ENCODE measurements around the gene SYT1.

The SYT1 gene

GRCh38 chr12:79374545-79374944, 510.0 kb downstream of the SYT1 start:
- H3K4me3 ChIP-seq (ENCODE audit: insufficient read depth, low read length, poor library complexity, severe bottlenecking), result no peak overlapping the region
- H3K27ac ChIP-seq (ENCODE audit: low read depth, low read length), result no peak overlapping the region
- no peaks in the 10 kb centered on the region for H3K9me3 ChIP-seq (ENCODE audit: insufficient read depth, low read length)
- no peaks in the 10 kb centered on the region for H3K9me2 ChIP-seq (replicated peaks; ENCODE audit: insufficient read depth, low read length)
- H3K36me3 ChIP-seq (ENCODE audit: low read length), result no peaks in the 10 kb centered on the region
- no peaks in the 10 kb centered on the region for H3K27me3 ChIP-seq (ENCODE audit: low read length)
- H3K79me2 ChIP-seq (ENCODE audit: insufficient read depth, low read length), result no peaks in the 10 kb centered on the region
- TF ChIP-seq CTCF (IDR thresholded peaks at IDR 0.05; ENCODE audit: insufficient read depth, low read length, poor library complexity, severe bottlenecking) (no peak), EZH2phosphoT487 (conservative IDR thresholded peaks at IDR 0.05; ENCODE audit: low read length) (no peak)
- no peak overlapping the region for H2AFZ ChIP-seq (ENCODE audit: low read depth, low read length, severe bottlenecking)
- H4K20me1 ChIP-seq (ENCODE audit: low read depth, low read length), result no peaks in the 10 kb centered on the region
- H3F3A ChIP-seq (ENCODE audit: insufficient read depth), result no peaks in the 10 kb centered on the region
- H3K9ac ChIP-seq (ENCODE audit: low read length), result no peak overlapping the region
- H3K4me2 ChIP-seq (ENCODE audit: low read depth, low read length, poor library complexity, severe bottlenecking), result no peak overlapping the region

- Histone ChIP-seq H3K9me3 (ENCODE audit: insufficient read depth, low read length) (no peaks in the 10 kb centered on the region), H3K4me2 (ENCODE audit: low read depth, low read length, poor library complexity, severe bottlenecking) (no peak overlapping the region), H3K79me2 (ENCODE audit: insufficient read depth, low read length) (no peaks in the 10 kb centered on the region), H3K27ac (ENCODE audit: low read depth, low read length) (no peak overlapping the region), H3K4me3 (ENCODE audit: insufficient read depth, low read length, poor library complexity, severe bottlenecking) (no peak overlapping the region), H3K9me2 (replicated peaks; ENCODE audit: insufficient read depth, low read length) (no peaks in the 10 kb centered on the region), H2AFZ (ENCODE audit: low read depth, low read length, severe bottlenecking) (no peak overlapping the region), H3K9ac (ENCODE audit: low read length) (no peak overlapping the region), H3K36me3 (ENCODE audit: low read length) (no peaks in the 10 kb centered on the region), H3F3A (ENCODE audit: insufficient read depth) (no peaks in the 10 kb centered on the region), H3K27me3 (ENCODE audit: low read length) (no peaks in the 10 kb centered on the region), H4K20me1 (ENCODE audit: low read depth, low read length) (no peaks in the 10 kb centered on the region)
- TF ChIP-seq EZH2phosphoT487 (conservative IDR thresholded peaks at IDR 0.05; ENCODE audit: low read length), result no peak
- TF ChIP-seq CTCF (IDR thresholded peaks at IDR 0.05; ENCODE audit: insufficient read depth, low read length, poor library complexity, severe bottlenecking), result no peak
These were observed 510.5 kb downstream of the SYT1 start for GRCh38 chr12:79375050-79375449.

GRCh38 chr12:79378496-79378895, 513.9 kb downstream of the SYT1 start:
- TF ChIP-seq EZH2phosphoT487 (conservative IDR thresholded peaks at IDR 0.05; ENCODE audit: low read length) (no peak), CTCF (IDR thresholded peaks at IDR 0.05; ENCODE audit: insufficient read depth, low read length, poor library complexity, severe bottlenecking) (no peak)
- no peaks in the 10 kb centered on the region for H3K9me2 ChIP-seq (replicated peaks; ENCODE audit: insufficient read depth, low read length)
- no peaks in the 10 kb centered on the region for H3K79me2 ChIP-seq (ENCODE audit: insufficient read depth, low read length)
- no peaks in the 10 kb centered on the region for H3K27me3 ChIP-seq (ENCODE audit: low read length)
- no peaks in the 10 kb centered on the region for H3K9me3 ChIP-seq (ENCODE audit: insufficient read depth, low read length)
- no peak overlapping the region for H3K4me3 ChIP-seq (ENCODE audit: insufficient read depth, low read length, poor library complexity, severe bottlenecking)
- H3K36me3 ChIP-seq (ENCODE audit: low read length), result no peaks in the 10 kb centered on the region
- no peak overlapping the region for H3K4me2 ChIP-seq (ENCODE audit: low read depth, low read length, poor library complexity, severe bottlenecking)
- no peaks in the 10 kb centered on the region for H3F3A ChIP-seq (ENCODE audit: insufficient read depth)
- H3K27ac ChIP-seq (ENCODE audit: low read depth, low read length), result no peak overlapping the region
- no peak overlapping the region for H3K9ac ChIP-seq (ENCODE audit: low read length)
- no peak overlapping the region for H2AFZ ChIP-seq (ENCODE audit: low read depth, low read length, severe bottlenecking)
- no peaks in the 10 kb centered on the region for H4K20me1 ChIP-seq (ENCODE audit: low read depth, low read length)
